Hepatocyte (in vitro differentiated cells): ENCODE measurements around the gene CLCN7. TPM values are rescaled to one million over a fixed set of nuclear protein-coding genes. Genes with fewer than 3 reads are reported as not detected.
"Not testable (repeated sequence)": the region's sequence is repeated elsewhere in the genome, so short reads cannot be mapped to it uniquely, and the experiment has no call there.

Source experiments
- DNase-seq: peaks from one replicate; pipeline ENCODE4 v3.0.0-alpha.2; 2016; ENCODE audit warnings: low spot score
- H2AFZ ChIP-seq: fragments of 200-600 bp; sonication (generic); 2 replicates; pipeline ENCODE4 v1.6.0; 2016; ENCODE audit warnings: antibody characterized with exemption, mild to moderate bottlenecking
- H3K27ac ChIP-seq: fragments of 200-600 bp; sonication (generic); 2 replicates; pipeline ENCODE4 v1.5.1; 2016; ENCODE audit warnings: mild to moderate bottlenecking
- H3K27me3 ChIP-seq: fragments of 200-600 bp; sonication (generic); 2 replicates; pipeline ENCODE4 v1.6.1; 2016
- H3K36me3 ChIP-seq: fragments of 200-600 bp; sonication (generic); replicated peaks from 2 replicates; pipeline ENCODE4 v1.5.1; 2016; ENCODE audit warnings: low read depth; ENCODE audit not compliant: insufficient read depth
- H3K4me1 ChIP-seq: fragments of 200-600 bp; sonication (generic); 2 replicates; pipeline ENCODE4 v1.5.1; 2016; ENCODE audit warnings: mild to moderate bottlenecking, moderate library complexity; ENCODE audit not compliant: insufficient read depth
- H3K4me2 ChIP-seq: fragments of 200-600 bp; sonication (generic); 2 replicates; pipeline ENCODE4 v1.6.0; 2016
- H3K4me3 ChIP-seq: fragments of 200-600 bp; sonication (generic); 2 replicates; pipeline ENCODE4 v1.5.1; 2016; ENCODE audit warnings: mild to moderate bottlenecking
- H3K79me2 ChIP-seq: fragments of 200-600 bp; sonication (generic); 2 replicates; pipeline ENCODE4 v1.6.0; 2017; ENCODE audit warnings: mild to moderate bottlenecking
- H3K9me2 ChIP-seq: fragments of 200-600 bp; sonication (generic); replicated peaks from 2 replicates; pipeline ENCODE4 v1.6.0; 2017; ENCODE audit warnings: mild to moderate bottlenecking; ENCODE audit not compliant: insufficient read depth
- H3K9me3 ChIP-seq: fragments of 200-600 bp; sonication (generic); 2 replicates; pipeline ENCODE4 v1.5.1; 2016; ENCODE audit warnings: low read depth, mild to moderate bottlenecking
- H4K20me1 ChIP-seq: fragments of 200-600 bp; sonication (generic); 2 replicates; pipeline ENCODE4 v1.6.0; 2016; ENCODE audit warnings: mild to moderate bottlenecking; ENCODE audit not compliant: insufficient read depth, poor library complexity, severe bottlenecking
- CTCF ChIP-seq: fragments of 200-600 bp; sonication (generic); IDR thresholded peaks from 2 replicates; pipeline ENCODE4 v1.5.1; 2016; ENCODE audit warnings: antibody characterized with exemption, mild to moderate bottlenecking; ENCODE audit not compliant: poor library complexity
- EZH2 ChIP-seq: fragments of 200-600 bp; sonication (generic); IDR thresholded peaks from 2 replicates; pipeline ENCODE4 v1.6.1; 2016; ENCODE audit warnings: antibody characterized with exemption, mild to moderate bottlenecking, borderline replicate concordance
- EZH2phosphoT487 ChIP-seq: fragments of 200-600 bp; sonication (generic); IDR thresholded peaks from one replicate; pipeline ENCODE4 v1.6.1; 2018; ENCODE audit warnings: antibody characterized with exemption, mild to moderate bottlenecking, low read depth, moderate library complexity; ENCODE audit not compliant: unreplicated experiment, severe bottlenecking
- WGBS: methylation state at CpG from one replicate; pipeline ENCODE4 v1.1.6; 2016; ENCODE audit warnings: low lambda C conversion rate; ENCODE audit errors: missing lambda C conversion rate; 5-methylcytosine and 5-hydroxymethylcytosine counted together
- polyA plus RNA-seq: library from polyadenylated mRNA; unstranded; fragments of >200 nt; fragmentation: Nextera tagmentation; extraction: Ambion mirVana; gene quantifications from 2 replicates; pipeline ENCODE4 v1.2.1, GENCODE V29; 2016
- total RNA-seq: library from RNA; depleted of rRNA; stranded (reverse); fragments of >200 nt; gene quantifications from 2 replicates; pipeline ENCODE4 v1.2.3, GENCODE V29; 2014

CLCN7 gene
- total and polyA plus RNA-seq, 2 experiments from 2014 or later, result 56.3 to 107 TPM

- no peak for TF ChIP-seq EZH2phosphoT487
- TF ChIP-seq CTCF, result no peak
- no peak for TF ChIP-seq EZH2
- H3K4me3 ChIP-seq, result no peak overlapping the region
- no peak overlapping the region for H3K4me2 ChIP-seq
- no peaks in the 10 kb centered on the region for H3K9me2 ChIP-seq
- no peak overlapping the region for H2AFZ ChIP-seq
- DNase-seq, result no peak
- H3K79me2 ChIP-seq, result no peaks in the 10 kb centered on the region
- no peaks in the 10 kb centered on the region for H3K4me1 ChIP-seq
- WGBS, result 88% methylated on average over 33 of the region's 33 CpGs
- no peak overlapping the region for H3K27ac ChIP-seq
- no peaks in the 10 kb centered on the region for H3K36me3 ChIP-seq
- H3K27me3 ChIP-seq, result no peaks in the 10 kb centered on the region
- no peaks in the 10 kb centered on the region for H3K9me3 ChIP-seq
- H4K20me1 ChIP-seq, result no peaks in the 10 kb centered on the region
Observed at GRCh38 chr16:1486551-1487390, 11.9 kb upstream of the CLCN7 start.

- Histone ChIP-seq H3K4me2 (no peak overlapping the region), H3K9me2 (no peaks in the 10 kb centered on the region), H3K36me3 (no peaks in the 10 kb centered on the region), H3K27me3 (no peaks in the 10 kb centered on the region), H3K79me2 (no peaks in the 10 kb centered on the region), H3K27ac (no peak overlapping the region), H2AFZ (no peak overlapping the region), H3K4me3 (no peak overlapping the region), H3K4me1 (no peaks in the 10 kb centered on the region), H4K20me1 (no peaks in the 10 kb centered on the region), H3K9me3 (no peaks in the 10 kb centered on the region)
- no peak for DNase-seq
- 90% methylated on average over 39 of the region's 40 CpGs for WGBS
- TF ChIP-seq CTCF (no peak), EZH2phosphoT487 (no peak), EZH2 (no peak)
Observed at GRCh38 chr16:1485847-1486496, 11.1 kb upstream of the CLCN7 start.

GRCh38 chr16:1481906-1482835 is 7.3 kb upstream of the CLCN7 start:
- Histone ChIP-seq H3K4me2 (no peak overlapping the region), H3K36me3 (no peaks in the 10 kb centered on the region), H3K27ac (no peak overlapping the region), H3K9me2 (no peaks in the 10 kb centered on the region), H3K4me3 (no peak overlapping the region), H3K27me3 (no peaks in the 10 kb centered on the region), H3K9me3 (no peaks in the 10 kb centered on the region), H3K79me2 (no peaks in the 10 kb centered on the region), H2AFZ (no peak overlapping the region), H4K20me1 (no peaks in the 10 kb centered on the region), H3K4me1 (no peaks in the 10 kb centered on the region)
- WGBS, result 88% methylated on average over 28 of the region's 28 CpGs
- no peak for TF ChIP-seq EZH2phosphoT487
- TF ChIP-seq CTCF, result no peak
- TF ChIP-seq EZH2, result no peak
- no peak for DNase-seq

GRCh38 chr16:1478937-1479336 is 4.1 kb upstream of the CLCN7 start:
- WGBS, result 96% methylated on average over 9 of the region's 9 CpGs
- H2AFZ ChIP-seq, H3K36me3 ChIP-seq, H3K4me2 ChIP-seq, H3K27me3 ChIP-seq, H3K9me2 ChIP-seq, H3K9me3 ChIP-seq, H3K4me3 ChIP-seq, H3K4me1 ChIP-seq, H3K27ac ChIP-seq, H4K20me1 ChIP-seq, DNase-seq: not testable (repeated sequence)
- peaks cover 14% of the 10 kb centered on the region for H3K79me2 ChIP-seq
